Epithelial cell of esophagus (primary cell): ENCODE measurements around the gene TCEAL3.
"Not testable (repeated sequence)": the region's sequence is repeated elsewhere in the genome, so short reads cannot be mapped to it uniquely, and the experiment has no call there.

Experiments used
- DNase-seq: peaks from one replicate; pipeline ENCODE4 v3.0.0; 2010; ENCODE audit warnings: low read depth
- H3K4me3 ChIP-seq: 2 replicates; pipeline ENCODE4 v1.5.1; 2011; ENCODE audit warnings: mild to moderate bottlenecking, low read length, control low read depth
- TF ChIP-seq, protein P1 (sequence below): IDR thresholded peaks from 2 replicates; pipeline ENCODE4 v1.5.1; 2011; ENCODE audit warnings: low read depth, mild to moderate bottlenecking, low read length, control low read depth, inconsistent platforms; ENCODE audit not compliant: insufficient read depth; ENCODE audit errors: missing control alignments

TCEAL3 gene

DNA sequence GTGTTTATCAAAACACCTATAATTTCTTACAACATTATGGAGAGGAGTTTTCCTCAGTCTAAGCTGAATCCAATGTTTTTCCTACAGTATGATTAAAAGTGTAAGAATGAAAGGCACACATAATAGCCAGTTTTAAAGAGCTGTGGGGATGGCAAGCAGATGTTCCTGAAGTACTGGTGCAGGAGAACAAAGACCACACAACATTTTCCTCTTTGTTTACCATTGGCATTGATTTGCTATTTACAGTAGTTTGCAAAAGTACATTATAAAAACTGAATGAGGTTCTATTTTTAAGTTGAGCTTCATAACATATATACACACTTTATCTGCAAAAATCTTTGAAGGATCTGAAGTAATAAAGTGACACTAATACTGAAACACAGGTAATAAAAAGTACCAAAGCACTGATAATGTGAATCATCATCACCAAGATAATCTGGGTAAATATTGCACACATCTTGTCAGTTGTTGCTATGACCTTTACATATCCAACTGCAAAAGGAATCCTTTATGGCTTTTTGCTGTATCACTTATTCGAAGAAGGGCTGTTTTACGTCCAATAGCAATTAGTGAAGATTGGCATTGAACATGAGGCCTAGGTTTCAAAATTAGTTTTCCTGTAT, 43.5 kb downstream of the TCEAL3 start:
- TF ChIP-seq, protein P1, sequence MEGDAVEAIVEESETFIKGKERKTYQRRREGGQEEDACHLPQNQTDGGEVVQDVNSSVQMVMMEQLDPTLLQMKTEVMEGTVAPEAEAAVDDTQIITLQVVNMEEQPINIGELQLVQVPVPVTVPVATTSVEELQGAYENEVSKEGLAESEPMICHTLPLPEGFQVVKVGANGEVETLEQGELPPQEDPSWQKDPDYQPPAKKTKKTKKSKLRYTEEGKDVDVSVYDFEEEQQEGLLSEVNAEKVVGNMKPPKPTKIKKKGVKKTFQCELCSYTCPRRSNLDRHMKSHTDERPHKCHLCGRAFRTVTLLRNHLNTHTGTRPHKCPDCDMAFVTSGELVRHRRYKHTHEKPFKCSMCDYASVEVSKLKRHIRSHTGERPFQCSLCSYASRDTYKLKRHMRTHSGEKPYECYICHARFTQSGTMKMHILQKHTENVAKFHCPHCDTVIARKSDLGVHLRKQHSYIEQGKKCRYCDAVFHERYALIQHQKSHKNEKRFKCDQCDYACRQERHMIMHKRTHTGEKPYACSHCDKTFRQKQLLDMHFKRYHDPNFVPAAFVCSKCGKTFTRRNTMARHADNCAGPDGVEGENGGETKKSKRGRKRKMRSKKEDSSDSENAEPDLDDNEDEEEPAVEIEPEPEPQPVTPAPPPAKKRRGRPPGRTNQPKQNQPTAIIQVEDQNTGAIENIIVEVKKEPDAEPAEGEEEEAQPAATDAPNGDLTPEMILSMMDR: no peak
- DNase-seq: no peak
- H3K4me3 ChIP-seq: no peak overlapping the region

DNA sequence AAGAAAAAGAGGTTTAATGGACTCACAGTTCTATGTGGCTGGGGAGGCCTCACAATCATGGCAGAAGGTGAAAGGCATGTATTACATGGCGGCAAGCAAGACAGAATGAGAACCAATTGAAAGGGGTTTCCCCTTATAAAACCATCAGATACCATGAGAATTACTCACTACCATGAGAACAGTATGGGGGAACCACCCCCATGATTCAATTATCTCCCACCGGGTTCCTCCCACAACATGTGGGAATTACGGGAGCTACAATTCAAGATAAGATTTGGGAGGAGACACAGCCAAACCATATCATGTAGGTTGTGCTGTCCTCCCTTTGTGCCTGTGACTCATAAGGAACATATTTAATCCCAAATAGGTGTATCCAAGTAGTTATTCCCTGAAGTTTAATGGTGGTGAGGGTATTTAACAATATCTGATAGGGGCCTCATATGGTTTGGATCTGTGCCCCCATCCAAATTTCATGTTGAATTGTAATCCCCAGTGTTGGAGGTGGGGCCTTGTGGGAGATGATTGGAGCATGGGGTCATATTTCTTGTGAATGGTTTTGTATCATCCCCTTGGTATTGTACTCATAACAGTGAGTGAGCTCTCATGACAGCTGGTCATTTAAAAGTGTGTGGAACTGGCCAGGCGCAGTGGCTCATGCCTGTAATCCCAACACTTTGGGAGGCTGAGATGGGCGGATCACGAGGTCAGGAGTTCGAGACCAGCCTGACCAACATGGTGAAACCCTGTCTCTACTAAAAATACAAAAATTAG, 47.7 kb downstream of the TCEAL3 start:
- DNase-seq: peak; percentile 2
- H3K4me3 ChIP-seq: not testable (repeated sequence)

- TF ChIP-seq, protein P1: no peak
- peak; percentile 86 for DNase-seq
- H3K4me3 ChIP-seq: no peak overlapping the region
Observed at GRCh38 chrX:103656617-103657016, 48.9 kb downstream of the TCEAL3 start.

DNA sequence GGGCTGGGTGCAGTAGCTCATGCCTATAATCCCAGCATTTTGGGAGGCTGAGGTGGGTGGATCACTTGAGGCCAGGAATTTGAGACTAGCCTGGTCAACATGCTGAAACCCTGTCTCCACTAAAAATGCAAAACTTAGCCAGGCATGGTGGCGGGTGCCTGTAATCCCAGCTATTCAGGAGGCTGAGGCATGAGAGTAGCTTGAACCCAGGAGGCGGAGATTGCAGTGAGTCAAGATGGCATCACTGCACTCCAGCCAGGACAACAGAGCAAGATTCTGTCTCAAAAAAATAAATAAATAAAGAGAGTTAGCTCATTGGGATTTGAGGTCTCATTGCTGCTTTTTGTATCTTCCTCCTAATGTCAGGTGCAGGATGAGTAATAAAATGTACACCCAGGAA, 49.3 kb downstream of the TCEAL3 start:
- peak; percentile 7 for DNase-seq
- not testable (repeated sequence) for H3K4me3 ChIP-seq

DNA sequence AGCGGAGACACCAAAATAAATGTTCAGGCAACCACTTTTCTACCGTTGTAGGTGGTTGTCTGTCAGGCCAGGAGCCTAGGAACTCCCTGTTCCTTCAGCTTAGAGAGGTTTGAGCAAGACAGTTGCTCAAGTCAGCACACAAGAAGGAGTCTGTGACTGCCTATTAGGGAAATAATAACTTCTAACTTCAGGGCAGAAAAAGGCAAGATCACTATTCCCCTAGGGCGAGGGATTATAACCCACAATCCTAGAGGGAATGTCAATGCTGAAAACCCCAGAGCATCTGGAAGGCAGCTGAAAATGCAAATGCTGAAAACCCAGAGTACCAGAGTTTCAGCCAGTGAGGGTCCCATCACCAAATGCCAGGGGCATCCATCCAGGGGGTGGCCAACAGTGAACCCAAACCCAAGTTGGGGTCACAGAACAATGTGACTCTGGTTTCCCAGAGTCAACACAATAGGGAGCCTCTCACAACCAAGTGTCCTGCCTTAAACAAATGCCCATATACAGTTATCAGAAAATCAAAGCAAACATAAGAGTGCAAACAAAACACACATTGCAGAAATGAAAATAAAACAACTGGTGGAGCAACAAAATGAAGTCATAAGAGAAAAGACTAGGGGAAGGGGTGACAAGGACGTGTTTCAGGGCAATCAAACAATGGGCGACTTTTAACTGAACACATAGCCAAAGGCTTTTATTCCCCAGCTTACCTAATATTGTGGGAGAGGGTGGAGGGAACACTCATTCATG, 51.1 kb downstream of the TCEAL3 start:
- no peak for DNase-seq
- no peak overlapping the region for H3K4me3 ChIP-seq
- TF ChIP-seq, protein P1: no peak

GRCh38 chrX:103659460-103659859, 51.7 kb downstream of the TCEAL3 start:
- not testable (repeated sequence) for H3K4me3 ChIP-seq, DNase-seq
